WERI-Rb-1 (cell line): ENCODE measurements around the gene BIRC7.
A peak's percentile ranks its signal among the peaks of the same experiment; 100 is the strongest.

Experiments used
- DNase-seq: peaks from one replicate; pipeline ENCODE4 v3.0.0-alpha.2; 2020
- H3K27ac ChIP-seq: fragments of 250-450 bp; sonication (Bioruptor Pico); 2 replicates; pipeline ENCODE4 v1.5.1; 2020; ENCODE audit warnings: mild to moderate bottlenecking, moderate library complexity
- H3K27me3 ChIP-seq: fragments of 250-450 bp; sonication (Bioruptor Pico); 2 replicates; pipeline ENCODE4 v1.5.1; 2021; ENCODE audit warnings: mild to moderate bottlenecking, low read depth, moderate library complexity; ENCODE audit not compliant: insufficient read depth, severe bottlenecking
- H3K36me3 ChIP-seq: fragments of 250-450 bp; sonication (Bioruptor Pico); 2 replicates; pipeline ENCODE4 v1.5.1; 2020; ENCODE audit warnings: mild to moderate bottlenecking, moderate library complexity
- H3K4me3 ChIP-seq: 2 replicates; pipeline ENCODE4 v1.5.1; 2011; ENCODE audit warnings: low read depth, mild to moderate bottlenecking, control low read depth, low read length
- H3K9me3 ChIP-seq: fragments of 250-450 bp; sonication (Bioruptor Pico); 2 replicates; pipeline ENCODE4 v1.5.1; 2021; ENCODE audit warnings: mild to moderate bottlenecking, moderate library complexity; ENCODE audit not compliant: severe bottlenecking
- TF ChIP-seq, protein P1 (sequence below): IDR thresholded peaks from 2 replicates; pipeline ENCODE4 v1.5.1; 2011; ENCODE audit warnings: low read depth, mild to moderate bottlenecking, control low read depth, inconsistent platforms, low read length

BIRC7 gene

GRCh38 chr20:63223826-63224207 lies 11.9 kb upstream of the BIRC7 start:
- H3K27ac ChIP-seq = peak overlapping the region; percentile 42
- DNase-seq = no peak

GRCh38 chr20:63224412-63225081 lies 11.2 kb upstream of the BIRC7 start:
- H3K9me3 ChIP-seq = no peaks in the 10 kb centered on the region
- no peak overlapping the region for H3K4me3 ChIP-seq
- peak; percentile 80 for DNase-seq
- TF ChIP-seq, protein P1, sequence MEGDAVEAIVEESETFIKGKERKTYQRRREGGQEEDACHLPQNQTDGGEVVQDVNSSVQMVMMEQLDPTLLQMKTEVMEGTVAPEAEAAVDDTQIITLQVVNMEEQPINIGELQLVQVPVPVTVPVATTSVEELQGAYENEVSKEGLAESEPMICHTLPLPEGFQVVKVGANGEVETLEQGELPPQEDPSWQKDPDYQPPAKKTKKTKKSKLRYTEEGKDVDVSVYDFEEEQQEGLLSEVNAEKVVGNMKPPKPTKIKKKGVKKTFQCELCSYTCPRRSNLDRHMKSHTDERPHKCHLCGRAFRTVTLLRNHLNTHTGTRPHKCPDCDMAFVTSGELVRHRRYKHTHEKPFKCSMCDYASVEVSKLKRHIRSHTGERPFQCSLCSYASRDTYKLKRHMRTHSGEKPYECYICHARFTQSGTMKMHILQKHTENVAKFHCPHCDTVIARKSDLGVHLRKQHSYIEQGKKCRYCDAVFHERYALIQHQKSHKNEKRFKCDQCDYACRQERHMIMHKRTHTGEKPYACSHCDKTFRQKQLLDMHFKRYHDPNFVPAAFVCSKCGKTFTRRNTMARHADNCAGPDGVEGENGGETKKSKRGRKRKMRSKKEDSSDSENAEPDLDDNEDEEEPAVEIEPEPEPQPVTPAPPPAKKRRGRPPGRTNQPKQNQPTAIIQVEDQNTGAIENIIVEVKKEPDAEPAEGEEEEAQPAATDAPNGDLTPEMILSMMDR = peak; percentile 58
- H3K36me3 ChIP-seq = no peaks in the 10 kb centered on the region
- peaks cover 7% of the 10 kb centered on the region for H3K27me3 ChIP-seq
- peak overlapping the region; percentile 42 for H3K27ac ChIP-seq

More at GRCh38 chr20:63223826-63224207, 11.9 kb upstream of the BIRC7 start:
- no peaks in the 10 kb centered on the region for H3K9me3 ChIP-seq
- H3K27me3 ChIP-seq = peaks cover 7% of the 10 kb centered on the region
- no peak overlapping the region for H3K4me3 ChIP-seq
- H3K36me3 ChIP-seq = no peaks in the 10 kb centered on the region
- TF ChIP-seq, protein P1 = no peak

DNA sequence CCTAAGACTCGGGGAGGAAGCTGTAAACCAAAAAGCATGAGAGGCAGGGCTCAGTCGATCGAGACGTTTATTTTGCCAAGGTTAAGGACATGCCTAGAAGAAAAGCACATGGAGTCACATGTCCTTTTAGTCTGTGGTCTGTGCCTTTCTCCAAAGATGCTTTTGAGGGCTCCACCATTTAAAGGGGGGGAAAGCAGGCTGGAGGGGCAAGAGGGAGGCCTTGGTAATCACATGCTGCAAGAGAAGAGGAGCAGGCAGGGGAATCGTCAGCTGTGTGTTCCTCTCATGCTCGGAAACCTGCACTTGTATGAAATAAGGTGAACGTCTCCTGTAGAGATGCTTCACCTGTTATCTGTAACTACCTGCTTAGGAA lies 10.6 kb upstream of the BIRC7 start:
- Histone ChIP-seq H3K36me3 (no peaks in the 10 kb centered on the region), H3K9me3 (no peaks in the 10 kb centered on the region), H3K27ac (peak overlapping the region; percentile 42), H3K27me3 (peaks cover 7% of the 10 kb centered on the region), H3K4me3 (no peak overlapping the region)
- TF ChIP-seq, protein P1 = no peak
- no peak for DNase-seq

- Histone ChIP-seq H3K9me3 (no peaks in the 10 kb centered on the region), H3K27ac (no peak overlapping the region), H3K36me3 (no peaks in the 10 kb centered on the region), H3K4me3 (no peak overlapping the region), H3K27me3 (peaks cover 7% of the 10 kb centered on the region)
- no peak for DNase-seq
- TF ChIP-seq, protein P1 = no peak
Measured at GRCh38 chr20:63226042-63226943, 9.4 kb upstream of the BIRC7 start.

- Histone ChIP-seq H3K4me3 (no peak overlapping the region), H3K27ac (no peak overlapping the region), H3K9me3 (no peaks in the 10 kb centered on the region), H3K36me3 (no peaks in the 10 kb centered on the region), H3K27me3 (peaks cover 3% of the 10 kb centered on the region)
- DNase-seq = no peak
- TF ChIP-seq, protein P1 = no peak
Measured at GRCh38 chr20:63227260-63227659, 8.4 kb upstream of the BIRC7 start.
